ENCODE measurements around the gene FSTL1. TPM values are rescaled to one million over a fixed set of nuclear protein-coding genes. Genes with fewer than 3 reads are reported as not detected.

The FSTL1 gene
- total RNA-seq, 4 donors from 2014 or later = 409 to 701 (median 677) TPM

- Histone ChIP-seq H3K36me3 (peaks cover 0 to 14% (median 5%) of the 10 kb centered on the region in 4 donors), H3K27ac (replicated peaks in 1 of 4) (peak overlapping the region; percentile 93 to 100 (median 97)), H3K4me3 (peak overlapping the region; percentile 67 to 98 (median 91)), H3K9me3 (no peaks in the 10 kb centered on the region), H3K27me3 (no peaks in the 10 kb centered on the region), H3K4me1 (peaks cover 57 to 83% (median 81%) of the 10 kb centered on the region in 4 donors)
- DNase-seq (ENCODE audit: extremely low spot score) = no peak
- intact Hi-C loops (cut with DNase I) = no loop called here
- TF ChIP-seq POLR2AphosphoS5 (IDR thresholded peaks at IDR 0.05) (no peak), POLR2A (IDR thresholded peaks at IDR 0.05; ENCODE audit: low read depth) (no peak), EP300 (IDR thresholded peaks at IDR 0.05) (no peak), CTCF (IDR thresholded peaks at IDR 0.05) (no peak)
- 100% methylated on average over 1 of the region's 1 CpG for WGBS
These were observed 3.7 kb downstream of the FSTL1 start for GRCh38 chr3:120446891-120447668.

DNA sequence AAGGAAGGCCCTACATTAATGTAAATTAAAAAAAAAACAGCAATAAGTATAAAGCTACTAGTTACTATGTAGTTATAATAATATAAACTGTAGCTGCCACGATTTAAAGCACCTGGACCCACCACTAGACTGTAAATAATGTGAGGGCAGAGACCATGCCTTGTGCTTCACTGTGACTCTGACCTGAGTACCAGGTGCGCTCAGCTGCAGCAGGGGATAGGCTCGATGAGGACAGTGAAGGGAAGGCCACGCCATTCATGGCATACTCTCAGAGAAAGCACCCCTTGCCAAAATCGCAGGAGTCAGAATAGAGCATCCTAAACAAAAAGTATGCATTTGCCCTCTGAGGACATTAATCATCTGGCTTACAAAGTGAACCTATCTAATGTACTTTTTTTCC is 5.1 kb downstream of the FSTL1 start:
- H3K27ac ChIP-seq (replicated peaks in 1 of 4) = peak overlapping the region; percentile 52 to 99 (median 75)
- intact Hi-C loops (cut with DNase I) = no loop called here
- peaks cover 67 to 89% (median 86%) of the 10 kb centered on the region in 4 donors for H3K4me1 ChIP-seq
- no peaks in the 10 kb centered on the region for H3K27me3 ChIP-seq
- WGBS = 45% methylated on average over 4 of the region's 5 CpGs
- no peak for DNase-seq (ENCODE audit: extremely low spot score)
- TF ChIP-seq POLR2A (IDR thresholded peaks at IDR 0.05; ENCODE audit: low read depth) (no peak), POLR2AphosphoS5 (IDR thresholded peaks at IDR 0.05) (no peak), CTCF (IDR thresholded peaks at IDR 0.05) (no peak), EP300 (IDR thresholded peaks at IDR 0.05) (no peak)
- H3K36me3 ChIP-seq = peaks cover 0 to 20% (median 12%) of the 10 kb centered on the region in 4 donors
- H3K9me3 ChIP-seq = no peaks in the 10 kb centered on the region
- H3K4me3 ChIP-seq = peak overlapping the region in 3 of 4 donors; percentile 10 to 98 (median 11)

GRCh38 chr3:120443626-120444123 is 7.1 kb downstream of the FSTL1 start:
- peaks cover 75 to 100% (median 98%) of the 10 kb centered on the region in 4 donors for H3K4me1 ChIP-seq
- no peaks in the 10 kb centered on the region for H3K27me3 ChIP-seq
- peaks cover 0 to 31% (median 16%) of the 10 kb centered on the region in 4 donors for H3K36me3 ChIP-seq
- intact Hi-C loops (cut with DNase I) = no loop called here
- no peaks in the 10 kb centered on the region for H3K9me3 ChIP-seq
- TF ChIP-seq EP300 (IDR thresholded peaks at IDR 0.05) (no peak), POLR2AphosphoS5 (IDR thresholded peaks at IDR 0.05) (no peak), CTCF (IDR thresholded peaks at IDR 0.05) (no peak), POLR2A (IDR thresholded peaks at IDR 0.05; ENCODE audit: low read depth) (no peak)
- WGBS = 33% methylated on average over 1 of the region's 1 CpG
- DNase-seq (ENCODE audit: extremely low spot score) = no peak
- H3K27ac ChIP-seq (replicated peaks in 1 of 4) = peak overlapping the region; percentile 30 to 95 (median 64)
- H3K4me3 ChIP-seq = no peak overlapping the region

DNA sequence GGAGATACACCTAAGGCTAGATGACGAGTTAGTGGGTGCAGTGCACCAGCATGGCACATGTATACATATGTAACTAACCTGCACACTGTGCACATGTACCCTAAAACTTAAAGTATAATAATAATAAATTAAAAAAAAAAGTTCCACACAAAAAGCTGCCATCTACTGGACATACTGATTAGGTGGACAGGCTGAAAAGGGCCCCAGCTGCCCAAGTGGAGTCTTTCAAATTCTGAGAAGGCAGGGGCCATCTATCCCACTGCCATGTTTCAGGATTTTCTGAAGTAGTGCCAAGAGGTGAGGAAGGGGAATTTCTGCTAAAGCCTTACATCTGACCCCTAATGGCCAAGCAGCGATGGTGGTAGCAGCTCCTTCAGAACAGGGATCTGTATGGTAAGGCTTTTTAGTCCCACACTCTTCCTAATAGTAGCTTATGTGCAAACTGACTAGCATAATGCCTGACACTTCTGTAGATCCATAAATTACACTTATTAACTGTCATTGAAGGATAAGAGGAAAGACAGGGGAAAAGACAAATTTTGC is 7.7 kb downstream of the FSTL1 start:
- H3K36me3 ChIP-seq = peaks cover 0 to 35% (median 16%) of the 10 kb centered on the region in 4 donors
- DNase-seq (ENCODE audit: extremely low spot score) = no peak
- H3K9me3 ChIP-seq = no peaks in the 10 kb centered on the region
- peak in 2 of 3 experiments; percentile 9 to 40 for TF ChIP-seq CTCF (IDR thresholded peaks at IDR 0.05)
- no peak for TF ChIP-seq POLR2A (IDR thresholded peaks at IDR 0.05; ENCODE audit: low read depth)
- H3K4me3 ChIP-seq = no peak overlapping the region
- H3K4me1 ChIP-seq = peaks cover 76 to 100% (median 98%) of the 10 kb centered on the region in 4 donors
- 70% methylated on average over 2 of the region's 2 CpGs for WGBS
- intact Hi-C loops (cut with DNase I) = no loop called here
- H3K27me3 ChIP-seq = no peaks in the 10 kb centered on the region
- peak overlapping the region; percentile 30 to 95 (median 64) for H3K27ac ChIP-seq (replicated peaks in 1 of 4)
